HCT116 (cell line): ENCODE results near the gene ARHGEF16. TPM values are rescaled to one million over a fixed set of nuclear protein-coding genes. Genes with fewer than 3 reads are reported as not detected.

Source experiments
- ATAC-seq: fragments of 200-7000 bp; cut with Tn5 transposase; 2 replicates; pipeline ENCODE4 v1.9.1; 2020; ENCODE audit warnings: mild to moderate bottlenecking, moderate library complexity
- BruUV-seq: library from RNA; stranded (reverse); fragments of 400-500 nt; replicated peaks from 2 replicates; lab custom pipeline; 2021; lab: Mats Ljungman, UMichigan
- CTCF ChIA-PET: fragments of 300-600 bp; sonication (Branson Sonifier 250); formaldehyde crosslinking; loops from one replicate; lab custom pipeline; 2021; ENCODE audit warnings: antibody characterized with exemption; lab: Charles Lee
- POLR2A ChIA-PET: fragments of 300-600, 350-600 bp; sonication (Branson Sonifier 250); formaldehyde crosslinking; loops from one replicate; lab custom pipeline; 2021; ENCODE audit warnings: antibody characterized with exemption; lab: Charles Lee
- RAD21 ChIA-PET, 2 experiments: fragments of 300-600 bp; sonication (Branson Sonifier 250); formaldehyde crosslinking; loops; one replicate each; lab custom pipeline; 2023; ENCODE audit warnings: low total read pairs in 2 of 2; ENCODE audit not compliant: uncharacterized antibody in 2 of 2, unreplicated experiment in 2 of 2, low non-redundant PET in 1 of 2; lab: Charles Lee
- DNase-seq: peaks from one replicate; pipeline ENCODE4 v3.0.0-alpha.2; 2010; ENCODE audit warnings: low read depth, low spot score
- H2AFZ ChIP-seq: fragments of 200-600 bp; shearing (Covaris generic), sonication (generic); 2 replicates; pipeline ENCODE4 v1.6.1; 2017; ENCODE audit warnings: low read depth, mixed run types, mixed read lengths, antibody characterized with exemption, low read length; ENCODE audit not compliant: poor library complexity, severe bottlenecking
- H3K27ac ChIP-seq: 2 replicates; pipeline ENCODE4 v1.5.1; 2012; ENCODE audit warnings: low read depth, low read length
- H3K27me3 ChIP-seq: fragments of 200-600 bp; sonication (generic); 2 replicates; pipeline ENCODE4 v1.6.1; 2016; ENCODE audit warnings: mixed run types, low read length, mixed read lengths; ENCODE audit not compliant: insufficient read depth
- H3K36me3 ChIP-seq, 2 experiments: fragments of 200-500 bp in 1 of 2; fragments of 200-600 bp in 1 of 2; sonication (Bioruptor generic) in 1 of 2; sonication (generic) in 1 of 2; 2 replicates each; pipeline versions ENCODE4 v1.5.1 to v1.6.1; 2014 to 2016; ENCODE audit warnings: low read length in 2 of 2, inconsistent platforms in 1 of 2, mixed read lengths in 1 of 2, mixed run types in 1 of 2; ENCODE audit not compliant: insufficient read depth in 2 of 2, control insufficient read depth in 1 of 2
- H3K4me1 ChIP-seq, 2 experiments: fragments of 200-600 bp in 1 of 2; sonication (generic) in 1 of 2; 2 replicates each; pipeline versions ENCODE4 v1.5.1 to v1.6.1; 2012 to 2017; ENCODE audit warnings: low read length in 2 of 2, inconsistent platforms in 1 of 2, mild to moderate bottlenecking in 1 of 2, mixed read lengths in 1 of 2, mixed run types in 1 of 2, moderate library complexity in 1 of 2; ENCODE audit not compliant: insufficient read depth in 2 of 2, control insufficient read depth in 1 of 2
- H3K4me2 ChIP-seq: fragments of 200-600 bp; sonication (generic); 2 replicates; pipeline ENCODE4 v1.6.1; 2017; ENCODE audit warnings: mixed run types, low read length, mixed read lengths
- H3K4me3 ChIP-seq, 2 experiments: fragments of 200-600 bp in 1 of 2; sonication (generic) in 1 of 2; replicated peaks in 1 of 2; 2 replicates each; pipeline ENCODE4 v1.5.1; 2011 to 2016; ENCODE audit warnings: low read length in 2 of 2, control low read depth in 1 of 2, low read depth in 1 of 2, mild to moderate bottlenecking in 1 of 2, mixed read lengths in 1 of 2, mixed run types in 1 of 2
- H3K79me2 ChIP-seq: fragments of 200-600 bp; sonication (generic); 2 replicates; pipeline ENCODE4 v1.6.1; 2017; ENCODE audit warnings: mild to moderate bottlenecking, mixed run types, low read length, moderate library complexity, mixed read lengths; ENCODE audit not compliant: insufficient read depth
- H3K9ac ChIP-seq: fragments of 200-600 bp; sonication (generic); 2 replicates; pipeline ENCODE4 v1.6.1; 2016; ENCODE audit warnings: low read length, mixed read lengths
- H3K9me2 ChIP-seq: fragments of 200-600 bp; sonication (generic), shearing (Covaris generic); 2 replicates; pipeline ENCODE4 v1.6.1; 2017; ENCODE audit warnings: mixed run types, mild to moderate bottlenecking, moderate library complexity; ENCODE audit not compliant: insufficient read depth
- H3K9me3 ChIP-seq, 2 experiments: fragments of 200-500 bp in 1 of 2; fragments of 200-600 bp in 1 of 2; sonication (Bioruptor generic) in 1 of 2; sonication (generic) in 1 of 2; 2 replicates each; pipeline ENCODE4 v1.6.1; 2014 to 2017; ENCODE audit warnings: low read length in 2 of 2, mixed read lengths in 2 of 2, inconsistent platforms in 1 of 2, low read depth in 1 of 2, mild to moderate bottlenecking in 1 of 2, mixed run types in 1 of 2, moderate library complexity in 1 of 2; ENCODE audit not compliant: control insufficient read depth in 1 of 2, insufficient read depth in 1 of 2
- H4K20me1 ChIP-seq: fragments of 200-600 bp; sonication (generic), shearing (Covaris generic); 2 replicates; pipeline ENCODE4 v1.6.1; 2017; ENCODE audit warnings: mixed run types, mild to moderate bottlenecking, moderate library complexity; ENCODE audit not compliant: insufficient read depth
- CEBPB ChIP-seq: IDR thresholded peaks from 2 replicates; pipeline ENCODE4 v1.6.1; 2012; ENCODE audit warnings: low read depth
- EGR1 ChIP-seq: IDR thresholded peaks from 2 replicates; pipeline ENCODE4 v1.6.1; 2012; ENCODE audit warnings: low read depth
- EZH2 ChIP-seq: fragments of 200-600 bp; sonication (generic); IDR thresholded peaks from 2 replicates; pipeline ENCODE4 v1.6.1; 2017; ENCODE audit warnings: antibody characterized with exemption, mixed run types
- EZH2phosphoT487 ChIP-seq: fragments of 200-600 bp; IDR thresholded peaks from 2 replicates; pipeline ENCODE4 v1.6.1; 2018; ENCODE audit warnings: antibody characterized with exemption, borderline replicate concordance
- RAD21 ChIP-seq: IDR thresholded peaks from 2 replicates; pipeline ENCODE4 v1.6.1; 2012; ENCODE audit warnings: low read depth, mild to moderate bottlenecking
- SP1 ChIP-seq: IDR thresholded peaks from 2 replicates; pipeline ENCODE4 v1.6.1; 2012; ENCODE audit warnings: low read depth
- SRF ChIP-seq: IDR thresholded peaks from 2 replicates; pipeline ENCODE4 v1.6.1; 2012; ENCODE audit warnings: low read depth
- TCF7L2 ChIP-seq: IDR thresholded peaks from 2 replicates; pipeline ENCODE4 v1.7.0; 2011; ENCODE audit warnings: borderline replicate concordance, inconsistent platforms; ENCODE audit not compliant: insufficient read depth, insufficient read length; ENCODE audit errors: extremely low read depth
- ZNF274 ChIP-seq: fragments of 200-500 bp; sonication (Bioruptor generic); IDR thresholded peaks from 2 replicates; pipeline ENCODE4 v1.6.1; 2014; ENCODE audit warnings: mild to moderate bottlenecking, low read depth, low read length, inconsistent platforms
- intact Hi-C: fragments of 100-400 bp; cut with micrococcal nuclease; formaldehyde crosslinking; loops from 2 replicates; pipeline ENCODE4 v1.10.0; 2022
- total RNA-seq: library from RNA; stranded (reverse); gene quantifications from one replicate; pipeline ENCODE4 v1.2.1, GENCODE V29; 2021; ENCODE audit not compliant: unreplicated experiment
- TF ChIP-seq, protein P1 (sequence below): IDR thresholded peaks from 2 replicates; pipeline ENCODE4 v1.6.1; 2012; ENCODE audit warnings: low read depth
- TF ChIP-seq, protein P2 (sequence below): IDR thresholded peaks from 2 replicates; pipeline ENCODE4 v1.6.1; 2011; ENCODE audit warnings: mild to moderate bottlenecking, low read length, moderate library complexity; ENCODE audit not compliant: insufficient replicate concordance; ENCODE audit errors: extremely low read depth
- TF ChIP-seq, protein P3 (sequence below): IDR thresholded peaks from 2 replicates; pipeline ENCODE4 v1.6.1; 2012

Gene ARHGEF16
- total RNA-seq, 1 experiment from 2014 or later = 37.4 TPM

DNA sequence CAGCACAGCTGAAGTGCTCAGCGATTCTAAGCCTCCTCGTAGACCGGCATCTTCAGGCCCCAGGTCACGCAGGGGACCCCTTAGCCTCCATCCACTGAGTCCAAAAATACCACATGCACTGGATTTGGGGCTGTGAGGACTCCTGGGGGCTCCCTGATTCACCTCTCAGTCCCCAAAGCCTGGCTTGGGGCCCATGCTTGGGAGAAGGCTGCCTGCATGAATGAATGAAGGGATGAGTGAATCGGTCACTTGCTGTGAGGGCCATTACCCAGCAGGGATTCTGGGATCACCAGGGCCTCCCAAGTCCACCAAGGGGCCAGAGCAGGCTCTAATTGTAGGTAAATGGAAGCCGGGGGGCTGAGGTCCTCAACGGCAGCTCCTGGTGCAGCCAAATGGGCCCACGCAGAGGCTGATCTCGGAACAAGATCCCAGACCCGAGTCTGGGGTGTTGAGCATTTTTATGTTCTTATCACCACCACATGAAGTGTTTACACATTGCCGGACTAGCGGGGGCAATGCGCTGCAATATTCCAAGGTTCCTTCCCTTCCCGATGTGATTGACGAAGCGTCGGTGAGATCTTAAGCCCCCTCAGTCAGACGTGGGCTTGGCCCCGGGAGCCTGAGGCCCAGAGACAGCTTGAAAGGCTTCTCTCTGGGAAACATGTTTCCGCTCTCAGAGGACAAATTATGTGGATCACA, 13.6 kb upstream of the ARHGEF16 start (continued):
- TF ChIP-seq ZNF274 (no peak), CEBPB (no peak), SRF (no peak), EGR1 (no peak), SP1 (no peak)
- TF ChIP-seq, protein P1, sequence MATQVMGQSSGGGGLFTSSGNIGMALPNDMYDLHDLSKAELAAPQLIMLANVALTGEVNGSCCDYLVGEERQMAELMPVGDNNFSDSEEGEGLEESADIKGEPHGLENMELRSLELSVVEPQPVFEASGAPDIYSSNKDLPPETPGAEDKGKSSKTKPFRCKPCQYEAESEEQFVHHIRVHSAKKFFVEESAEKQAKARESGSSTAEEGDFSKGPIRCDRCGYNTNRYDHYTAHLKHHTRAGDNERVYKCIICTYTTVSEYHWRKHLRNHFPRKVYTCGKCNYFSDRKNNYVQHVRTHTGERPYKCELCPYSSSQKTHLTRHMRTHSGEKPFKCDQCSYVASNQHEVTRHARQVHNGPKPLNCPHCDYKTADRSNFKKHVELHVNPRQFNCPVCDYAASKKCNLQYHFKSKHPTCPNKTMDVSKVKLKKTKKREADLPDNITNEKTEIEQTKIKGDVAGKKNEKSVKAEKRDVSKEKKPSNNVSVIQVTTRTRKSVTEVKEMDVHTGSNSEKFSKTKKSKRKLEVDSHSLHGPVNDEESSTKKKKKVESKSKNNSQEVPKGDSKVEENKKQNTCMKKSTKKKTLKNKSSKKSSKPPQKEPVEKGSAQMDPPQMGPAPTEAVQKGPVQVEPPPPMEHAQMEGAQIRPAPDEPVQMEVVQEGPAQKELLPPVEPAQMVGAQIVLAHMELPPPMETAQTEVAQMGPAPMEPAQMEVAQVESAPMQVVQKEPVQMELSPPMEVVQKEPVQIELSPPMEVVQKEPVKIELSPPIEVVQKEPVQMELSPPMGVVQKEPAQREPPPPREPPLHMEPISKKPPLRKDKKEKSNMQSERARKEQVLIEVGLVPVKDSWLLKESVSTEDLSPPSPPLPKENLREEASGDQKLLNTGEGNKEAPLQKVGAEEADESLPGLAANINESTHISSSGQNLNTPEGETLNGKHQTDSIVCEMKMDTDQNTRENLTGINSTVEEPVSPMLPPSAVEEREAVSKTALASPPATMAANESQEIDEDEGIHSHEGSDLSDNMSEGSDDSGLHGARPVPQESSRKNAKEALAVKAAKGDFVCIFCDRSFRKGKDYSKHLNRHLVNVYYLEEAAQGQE = no peak
- TF ChIP-seq, protein P2, sequence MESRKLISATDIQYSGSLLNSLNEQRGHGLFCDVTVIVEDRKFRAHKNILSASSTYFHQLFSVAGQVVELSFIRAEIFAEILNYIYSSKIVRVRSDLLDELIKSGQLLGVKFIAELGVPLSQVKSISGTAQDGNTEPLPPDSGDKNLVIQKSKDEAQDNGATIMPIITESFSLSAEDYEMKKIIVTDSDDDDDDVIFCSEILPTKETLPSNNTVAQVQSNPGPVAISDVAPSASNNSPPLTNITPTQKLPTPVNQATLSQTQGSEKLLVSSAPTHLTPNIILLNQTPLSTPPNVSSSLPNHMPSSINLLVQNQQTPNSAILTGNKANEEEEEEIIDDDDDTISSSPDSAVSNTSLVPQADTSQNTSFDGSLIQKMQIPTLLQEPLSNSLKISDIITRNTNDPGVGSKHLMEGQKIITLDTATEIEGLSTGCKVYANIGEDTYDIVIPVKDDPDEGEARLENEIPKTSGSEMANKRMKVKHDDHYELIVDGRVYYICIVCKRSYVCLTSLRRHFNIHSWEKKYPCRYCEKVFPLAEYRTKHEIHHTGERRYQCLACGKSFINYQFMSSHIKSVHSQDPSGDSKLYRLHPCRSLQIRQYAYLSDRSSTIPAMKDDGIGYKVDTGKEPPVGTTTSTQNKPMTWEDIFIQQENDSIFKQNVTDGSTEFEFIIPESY = no peak

DNA sequence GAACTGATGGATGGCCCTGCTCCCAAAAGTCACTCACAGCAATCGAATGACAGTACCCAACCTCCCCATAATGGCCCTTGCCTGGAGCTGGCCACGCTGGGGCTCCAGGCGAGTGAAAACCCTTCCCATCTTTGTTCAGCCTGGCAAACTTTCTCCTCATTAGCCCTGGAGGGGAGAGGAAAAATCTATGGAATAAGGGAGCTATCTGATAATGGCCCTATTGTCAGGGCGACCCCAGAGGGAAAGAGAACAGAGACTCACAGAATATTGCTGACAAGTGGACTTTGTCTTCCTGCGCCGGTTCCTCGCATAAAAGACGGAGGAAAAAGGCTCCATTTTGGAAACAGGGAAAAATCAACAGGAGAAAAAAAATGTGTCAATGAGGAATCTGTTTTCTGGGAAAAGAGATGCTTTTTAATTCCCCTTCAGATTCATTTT, 13.0 kb upstream of the ARHGEF16 start:
- ATAC-seq = no peak
- POLR2A ChIA-PET = no interaction called here
- H3K79me2 ChIP-seq = no peaks in the 10 kb centered on the region
- no peaks in the 10 kb centered on the region for H3K9me2 ChIP-seq
- RAD21 ChIA-PET = no interaction called here
- BruUV-seq = no TSS peak
- no peak for DNase-seq
- H3K9me3 ChIP-seq = no peaks in the 10 kb centered on the region
- no peaks in the 10 kb centered on the region for H3K36me3 ChIP-seq
- H4K20me1 ChIP-seq = no peaks in the 10 kb centered on the region
- no peak overlapping the region for H3K4me3 ChIP-seq
- H3K4me1 ChIP-seq = no peaks in the 10 kb centered on the region
- H3K9ac ChIP-seq = no peak overlapping the region
- intact Hi-C loops = no loop called here
- no peak overlapping the region for H3K27ac ChIP-seq
- peaks cover 5% of the 10 kb centered on the region; the same call in 1 of the 2 replicates for H3K27me3 ChIP-seq
- H2AFZ ChIP-seq = no peak overlapping the region
- CTCF ChIA-PET = no interaction called here
- no peak overlapping the region for H3K4me2 ChIP-seq
- TF ChIP-seq EZH2 (no peak), RAD21 (no peak), ZNF274 (no peak), EZH2phosphoT487 (no peak), TCF7L2 (no peak), CEBPB (no peak)
- TF ChIP-seq, protein P3, sequence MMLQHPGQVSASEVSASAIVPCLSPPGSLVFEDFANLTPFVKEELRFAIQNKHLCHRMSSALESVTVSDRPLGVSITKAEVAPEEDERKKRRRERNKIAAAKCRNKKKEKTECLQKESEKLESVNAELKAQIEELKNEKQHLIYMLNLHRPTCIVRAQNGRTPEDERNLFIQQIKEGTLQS = no peak
- TF ChIP-seq, protein P1 = no peak
